NT2/D1 (cell line): ENCODE measurements around the gene VEGFC.

Source experiments
- DNase-seq: peaks from one replicate; pipeline ENCODE4 v3.0.0-alpha.2; 2011; ENCODE audit warnings: low read depth, low spot score
- H3K27me3 ChIP-seq: 2 replicates; pipeline ENCODE4 v1.6.0; 2011; ENCODE audit warnings: mild to moderate bottlenecking; ENCODE audit not compliant: insufficient read length, insufficient read depth
- H3K36me3 ChIP-seq: 2 replicates; pipeline ENCODE4 v1.6.1; 2011; ENCODE audit warnings: mild to moderate bottlenecking, low read length, mixed read lengths; ENCODE audit not compliant: insufficient read depth, insufficient read length
- H3K4me1 ChIP-seq: 2 replicates; pipeline ENCODE4 v1.5.1; 2011; ENCODE audit not compliant: insufficient read depth, insufficient read length
- H3K4me3 ChIP-seq: 2 replicates; pipeline ENCODE4 v1.5.1; 2011; ENCODE audit warnings: low read depth; ENCODE audit not compliant: insufficient read length
- H3K9ac ChIP-seq: 2 replicates; pipeline ENCODE4 v1.6.0; 2011; ENCODE audit warnings: low read depth; ENCODE audit not compliant: insufficient read length
- H3K9me3 ChIP-seq: 2 replicates; pipeline ENCODE4 v1.5.1; 2011; ENCODE audit warnings: mild to moderate bottlenecking, low read length; ENCODE audit not compliant: insufficient read depth
- SUZ12 ChIP-seq: IDR thresholded peaks from 2 replicates; pipeline ENCODE4 v1.6.1; 2011; ENCODE audit not compliant: insufficient read length, insufficient read depth; ENCODE audit errors: extremely low read depth
- YY1 ChIP-seq: IDR thresholded peaks from 2 replicates; pipeline ENCODE4 v1.6.1; 2011; ENCODE audit not compliant: insufficient read length, insufficient read depth
- ZNF274 ChIP-seq: IDR thresholded peaks from 2 replicates; pipeline ENCODE4 v1.6.1; 2011; ENCODE audit warnings: mild to moderate bottlenecking, low read depth, low read length

VEGFC gene

GRCh38 chr4:176752191-176752749 is 40.5 kb downstream of the VEGFC start:
- Histone ChIP-seq H3K4me1 (no peaks in the 10 kb centered on the region), H3K9ac (no peak overlapping the region), H3K9me3 (no peaks in the 10 kb centered on the region), H3K27me3 (no peaks in the 10 kb centered on the region), H3K4me3 (no peak overlapping the region), H3K36me3 (no peaks in the 10 kb centered on the region)
- no peak for DNase-seq
- TF ChIP-seq SUZ12 (no peak), YY1 (no peak), ZNF274 (no peak)

GRCh38 chr4:176751061-176751460 is 41.7 kb downstream of the VEGFC start:
- TF ChIP-seq YY1 (no peak), ZNF274 (no peak), SUZ12 (no peak)
- no peak overlapping the region for H3K9ac ChIP-seq
- DNase-seq = no peak
- no peak overlapping the region for H3K4me3 ChIP-seq
- no peaks in the 10 kb centered on the region for H3K27me3 ChIP-seq
- H3K4me1 ChIP-seq = no peaks in the 10 kb centered on the region
- no peaks in the 10 kb centered on the region for H3K9me3 ChIP-seq
- H3K36me3 ChIP-seq = no peaks in the 10 kb centered on the region

GRCh38 chr4:176746846-176747245 is 45.9 kb downstream of the VEGFC start:
- no peaks in the 10 kb centered on the region for H3K4me1 ChIP-seq
- TF ChIP-seq YY1 = no peak
- no peak for TF ChIP-seq ZNF274
- TF ChIP-seq SUZ12 = no peak
- no peaks in the 10 kb centered on the region for H3K36me3 ChIP-seq
- H3K9me3 ChIP-seq = no peaks in the 10 kb centered on the region
- no peak overlapping the region for H3K4me3 ChIP-seq
- DNase-seq = no peak
- H3K9ac ChIP-seq = no peak overlapping the region
- H3K27me3 ChIP-seq = no peaks in the 10 kb centered on the region

GRCh38 chr4:176745902-176746301 is 46.8 kb downstream of the VEGFC start:
- no peak for DNase-seq
- no peaks in the 10 kb centered on the region for H3K4me1 ChIP-seq
- no peaks in the 10 kb centered on the region for H3K9me3 ChIP-seq
- H3K36me3 ChIP-seq = no peaks in the 10 kb centered on the region
- TF ChIP-seq SUZ12 = no peak
- no peak for TF ChIP-seq YY1
- TF ChIP-seq ZNF274 = no peak
- no peak overlapping the region for H3K9ac ChIP-seq
- H3K27me3 ChIP-seq = no peaks in the 10 kb centered on the region
- no peak overlapping the region for H3K4me3 ChIP-seq

DNA sequence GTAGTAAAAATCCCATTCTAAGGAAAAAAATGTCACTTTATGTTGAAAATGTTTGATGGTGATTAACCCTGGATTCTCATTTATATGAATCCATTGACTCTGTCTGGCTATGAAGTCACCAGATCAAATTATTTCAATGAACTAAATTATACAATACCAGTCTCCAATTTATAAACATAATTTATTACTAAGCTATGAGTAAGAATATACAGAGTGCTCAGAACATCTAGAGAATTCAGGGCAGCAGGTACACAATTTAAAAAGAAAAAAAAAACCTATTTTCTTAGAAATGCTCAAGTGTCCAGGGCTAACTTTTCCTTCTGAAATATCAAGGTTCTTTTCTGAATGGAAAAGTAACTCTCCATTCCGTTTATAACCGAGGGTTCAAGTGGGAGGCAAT is 48.6 kb downstream of the VEGFC start:
- no peak for DNase-seq
- Histone ChIP-seq H3K9ac (no peak overlapping the region), H3K36me3 (no peaks in the 10 kb centered on the region), H3K9me3 (no peaks in the 10 kb centered on the region), H3K4me3 (no peak overlapping the region), H3K4me1 (no peaks in the 10 kb centered on the region), H3K27me3 (no peaks in the 10 kb centered on the region)
- TF ChIP-seq SUZ12 (no peak), YY1 (no peak), ZNF274 (no peak)

DNA sequence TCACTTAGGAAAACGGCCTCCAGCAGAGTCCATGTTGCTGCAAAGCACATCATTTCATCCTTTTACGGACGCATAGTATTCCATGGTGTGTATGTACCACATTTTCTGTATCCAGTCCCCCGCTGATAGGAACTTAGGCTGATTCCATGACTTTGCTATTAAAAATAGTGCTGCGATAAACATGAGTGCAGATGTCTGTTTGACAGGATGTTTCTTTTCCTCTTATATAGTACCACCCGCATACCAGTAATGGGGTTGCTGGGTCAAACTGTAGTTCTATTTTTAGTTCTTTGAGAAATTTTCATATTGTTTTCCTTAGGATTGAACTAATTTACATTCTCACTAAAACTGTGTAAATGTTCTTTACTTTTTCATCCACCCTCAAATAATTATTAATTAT is 50.5 kb downstream of the VEGFC start:
- Histone ChIP-seq H3K9ac (no peak overlapping the region), H3K9me3 (no peaks in the 10 kb centered on the region), H3K27me3 (no peaks in the 10 kb centered on the region), H3K4me3 (no peak overlapping the region), H3K4me1 (no peaks in the 10 kb centered on the region), H3K36me3 (no peaks in the 10 kb centered on the region)
- TF ChIP-seq YY1 (no peak), ZNF274 (no peak), SUZ12 (no peak)
- no peak for DNase-seq

GRCh38 chr4:176741253-176741652 is 51.5 kb downstream of the VEGFC start:
- DNase-seq = no peak
- Histone ChIP-seq H3K36me3 (no peaks in the 10 kb centered on the region), H3K4me1 (no peaks in the 10 kb centered on the region), H3K27me3 (no peaks in the 10 kb centered on the region), H3K9ac (no peak overlapping the region), H3K9me3 (no peaks in the 10 kb centered on the region), H3K4me3 (no peak overlapping the region)
- TF ChIP-seq YY1 (no peak), ZNF274 (no peak), SUZ12 (no peak)
